Thyroid gland (tissue), 4 donors: ENCODE data around the gene LAMA3. TPM values are rescaled to one million over a fixed set of nuclear protein-coding genes. Genes with fewer than 3 reads are reported as not detected.

Experiments
- DNase-seq, 2 donors: peaks; one replicate each; pipeline ENCODE4 v3.0.0-alpha.2; 2019
- H3K27ac ChIP-seq, 3 donors: fragments of 200-600 bp; sonication (generic); 1 replicate in 2 of 3; 2 replicates in 1 of 3; pipeline ENCODE4 v1.5.1; 2016 to 2019; ENCODE audit warnings: mild to moderate bottlenecking in 1 of 3, moderate library complexity in 1 of 3
- H3K27me3 ChIP-seq: fragments of 200-600 bp; sonication (generic); one replicate; pipeline ENCODE4 v1.5.1; 2019
- H3K36me3 ChIP-seq, 2 donors: fragments of 200-600 bp; sonication (generic); one replicate each; pipeline ENCODE4 v1.5.1; 2016 to 2019
- H3K4me1 ChIP-seq, 2 donors: fragments of 200-600 bp; sonication (generic); one replicate each; pipeline ENCODE4 v1.5.1; 2017 to 2019
- H3K4me3 ChIP-seq, 3 donors: fragments of 200-600 bp; sonication (generic); replicated peaks in 1 of 3; 1 replicate in 2 of 3; 2 replicates in 1 of 3; pipeline ENCODE4 v1.5.1; 2016; ENCODE audit warnings: mild to moderate bottlenecking in 1 of 3
- H3K9me3 ChIP-seq: fragments of 200-600 bp; sonication (generic); one replicate; pipeline ENCODE4 v1.5.1; 2017
- POLR2A ChIP-seq, 2 donors: fragments of 450-650 bp; IDR thresholded peaks; one replicate each; pipeline ENCODE4 v1.6.1; 2017; ENCODE audit warnings: antibody characterized with exemption in 2 of 2, mild to moderate bottlenecking in 2 of 2, moderate library complexity in 1 of 2
- WGBS, 2 donors: methylation state at CpG; one replicate each; pipeline ENCODE4 v1.1.5; 2017; 5-methylcytosine and 5-hydroxymethylcytosine counted together
- intact Hi-C: fragments of 100-400 bp; cut with DNase I; formaldehyde crosslinking; loops from one replicate; pipeline ENCODE4 v1.15.1; 2023
- total RNA-seq, 4 donors: library from RNA; depleted of rRNA; stranded (reverse); fragments of >200 nt; gene quantifications; one replicate each; pipeline ENCODE4 v1.2.3, GENCODE V29; 2016
- TF ChIP-seq, protein P1 (sequence below), 6 experiments: fragments of 200-600 bp in 3 of 6; fragments of 450-650 bp in 3 of 6; sonication (generic) in 3 of 6; IDR thresholded peaks; one replicate each; pipeline ENCODE4 v1.5.1; 2016 to 2019; ENCODE audit warnings: antibody characterized with exemption in 6 of 6, mild to moderate bottlenecking in 2 of 6, inconsistent platforms in 1 of 6, moderate library complexity in 1 of 6

LAMA3 gene
- total RNA-seq, 4 donors from 2014 or later, result 7.5 to 12.1 (median 8.9) TPM

DNA sequence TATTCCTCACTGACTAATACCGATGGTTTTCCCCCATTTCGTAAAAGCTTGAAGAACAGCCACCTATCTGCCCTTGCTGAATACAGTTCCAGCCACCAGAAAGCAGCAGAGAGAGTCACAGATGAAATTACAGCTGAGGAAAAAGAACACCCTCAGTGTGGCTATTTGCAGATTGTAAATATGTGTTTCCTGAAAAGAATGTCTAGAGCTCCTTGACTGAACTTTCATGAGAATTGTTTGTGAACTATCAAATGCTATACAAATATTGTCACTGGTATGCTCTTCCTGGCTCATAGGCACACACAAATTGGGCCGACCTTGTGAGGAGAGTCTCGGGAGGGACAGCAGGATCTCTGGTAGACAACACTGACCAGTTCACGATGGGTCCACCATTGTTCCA lies 267.2 kb downstream of the LAMA3 start:
- intact Hi-C loops, result no loop called here
- TF ChIP-seq, protein P1, sequence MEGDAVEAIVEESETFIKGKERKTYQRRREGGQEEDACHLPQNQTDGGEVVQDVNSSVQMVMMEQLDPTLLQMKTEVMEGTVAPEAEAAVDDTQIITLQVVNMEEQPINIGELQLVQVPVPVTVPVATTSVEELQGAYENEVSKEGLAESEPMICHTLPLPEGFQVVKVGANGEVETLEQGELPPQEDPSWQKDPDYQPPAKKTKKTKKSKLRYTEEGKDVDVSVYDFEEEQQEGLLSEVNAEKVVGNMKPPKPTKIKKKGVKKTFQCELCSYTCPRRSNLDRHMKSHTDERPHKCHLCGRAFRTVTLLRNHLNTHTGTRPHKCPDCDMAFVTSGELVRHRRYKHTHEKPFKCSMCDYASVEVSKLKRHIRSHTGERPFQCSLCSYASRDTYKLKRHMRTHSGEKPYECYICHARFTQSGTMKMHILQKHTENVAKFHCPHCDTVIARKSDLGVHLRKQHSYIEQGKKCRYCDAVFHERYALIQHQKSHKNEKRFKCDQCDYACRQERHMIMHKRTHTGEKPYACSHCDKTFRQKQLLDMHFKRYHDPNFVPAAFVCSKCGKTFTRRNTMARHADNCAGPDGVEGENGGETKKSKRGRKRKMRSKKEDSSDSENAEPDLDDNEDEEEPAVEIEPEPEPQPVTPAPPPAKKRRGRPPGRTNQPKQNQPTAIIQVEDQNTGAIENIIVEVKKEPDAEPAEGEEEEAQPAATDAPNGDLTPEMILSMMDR (IDR thresholded peaks at IDR 0.05), result no peak
- TF ChIP-seq POLR2A (IDR thresholded peaks at IDR 0.05), result no peak
- Histone ChIP-seq H3K4me3 (no peak overlapping the region), H3K4me1 (peaks cover 0 to 4% of the 10 kb centered on the region in 2 donors), H3K27ac (no peak overlapping the region), H3K27me3 (no peaks in the 10 kb centered on the region), H3K9me3 (no peaks in the 10 kb centered on the region), H3K36me3 (no peaks in the 10 kb centered on the region)
- DNase-seq, result no peak
- WGBS, 2 donors, result 90% methylated on average over 5 of the region's 5 CpGs

DNA sequence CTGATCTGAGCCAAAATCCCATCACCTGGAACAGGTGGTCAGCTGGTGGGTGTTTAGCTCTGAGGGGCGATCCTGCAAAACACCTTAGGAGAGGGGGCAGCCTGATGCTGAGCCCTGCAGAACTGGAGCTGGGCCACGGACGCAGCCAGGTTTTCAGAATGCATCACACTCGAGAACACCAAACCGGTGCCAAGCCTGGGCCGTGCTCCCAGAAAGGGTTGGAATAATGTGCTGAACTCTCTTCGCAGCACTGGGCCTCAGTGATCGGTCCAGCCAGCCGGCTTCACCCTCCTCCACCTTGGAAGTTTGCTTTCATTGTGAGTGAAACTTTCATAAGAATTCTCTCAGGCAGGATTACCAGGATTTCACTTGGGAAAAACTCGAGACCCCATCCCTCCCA lies 268.8 kb downstream of the LAMA3 start:
- Histone ChIP-seq H3K4me1 (peaks cover 0 to 5% of the 10 kb centered on the region in 2 donors), H3K4me3 (no peak overlapping the region), H3K27me3 (peaks cover 5% of the 10 kb centered on the region), H3K9me3 (no peaks in the 10 kb centered on the region), H3K36me3 (no peaks in the 10 kb centered on the region), H3K27ac (no peak overlapping the region)
- WGBS, 2 donors, result 14 to 63% methylated on average over 8 to 10 of the region's 10 CpGs
- TF ChIP-seq, protein P1 (IDR thresholded peaks at IDR 0.05), result no peak
- no peak for TF ChIP-seq POLR2A (IDR thresholded peaks at IDR 0.05)
- peak; percentile 76 to 88 for DNase-seq
- intact Hi-C loops, result no loop called here

DNA sequence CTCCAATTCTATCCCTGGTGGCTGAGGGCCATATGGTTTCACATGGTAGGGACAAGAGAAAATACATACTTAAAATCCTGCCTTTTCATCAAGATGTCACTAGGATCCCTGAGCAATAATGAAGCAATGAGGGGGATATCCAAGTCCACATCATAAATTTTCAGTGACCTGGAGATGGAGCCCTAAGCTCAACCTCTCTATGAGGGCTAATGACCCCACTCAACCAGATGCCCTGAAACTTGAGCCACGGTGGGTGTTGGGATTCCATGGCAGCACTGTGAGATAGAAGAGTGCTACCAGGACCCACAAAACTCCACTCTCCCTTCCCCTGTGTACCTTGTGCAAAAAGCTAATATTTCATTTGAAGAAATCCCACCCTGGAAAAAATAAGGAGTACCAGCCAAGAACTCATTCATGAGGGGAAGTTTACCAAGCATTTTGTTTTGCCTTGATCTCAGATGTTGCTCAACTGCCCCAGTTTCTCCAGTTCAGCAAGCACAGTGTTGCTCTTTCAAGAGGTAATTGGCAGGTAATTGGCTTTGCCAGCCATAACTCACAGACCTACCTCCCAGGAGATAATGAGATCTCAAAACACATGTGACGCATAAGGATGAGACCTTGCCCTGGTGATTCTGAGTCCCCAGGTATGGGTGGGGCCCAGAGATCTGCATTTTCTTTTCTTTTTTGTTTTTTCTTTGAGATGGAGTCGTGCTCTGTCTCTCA lies 274.4 kb downstream of the LAMA3 start:
- intact Hi-C loops, result no loop called here
- H3K4me1 ChIP-seq, result peaks cover 15 to 17% of the 10 kb centered on the region in 2 donors
- peak; percentile 48 to 63 for DNase-seq
- no peaks in the 10 kb centered on the region for H3K9me3 ChIP-seq
- no peak overlapping the region for H3K4me3 ChIP-seq
- TF ChIP-seq, protein P1 (IDR thresholded peaks at IDR 0.05), result no peak
- TF ChIP-seq POLR2A (IDR thresholded peaks at IDR 0.05), result no peak
- no peaks in the 10 kb centered on the region for H3K36me3 ChIP-seq
- WGBS, 2 donors, result 41 to 43% methylated on average over 3 of the region's 3 CpGs
- H3K27me3 ChIP-seq, result peaks cover 5% of the 10 kb centered on the region
- H3K27ac ChIP-seq, result peak overlapping the region in 1 of 3 donors; percentile 15

DNA sequence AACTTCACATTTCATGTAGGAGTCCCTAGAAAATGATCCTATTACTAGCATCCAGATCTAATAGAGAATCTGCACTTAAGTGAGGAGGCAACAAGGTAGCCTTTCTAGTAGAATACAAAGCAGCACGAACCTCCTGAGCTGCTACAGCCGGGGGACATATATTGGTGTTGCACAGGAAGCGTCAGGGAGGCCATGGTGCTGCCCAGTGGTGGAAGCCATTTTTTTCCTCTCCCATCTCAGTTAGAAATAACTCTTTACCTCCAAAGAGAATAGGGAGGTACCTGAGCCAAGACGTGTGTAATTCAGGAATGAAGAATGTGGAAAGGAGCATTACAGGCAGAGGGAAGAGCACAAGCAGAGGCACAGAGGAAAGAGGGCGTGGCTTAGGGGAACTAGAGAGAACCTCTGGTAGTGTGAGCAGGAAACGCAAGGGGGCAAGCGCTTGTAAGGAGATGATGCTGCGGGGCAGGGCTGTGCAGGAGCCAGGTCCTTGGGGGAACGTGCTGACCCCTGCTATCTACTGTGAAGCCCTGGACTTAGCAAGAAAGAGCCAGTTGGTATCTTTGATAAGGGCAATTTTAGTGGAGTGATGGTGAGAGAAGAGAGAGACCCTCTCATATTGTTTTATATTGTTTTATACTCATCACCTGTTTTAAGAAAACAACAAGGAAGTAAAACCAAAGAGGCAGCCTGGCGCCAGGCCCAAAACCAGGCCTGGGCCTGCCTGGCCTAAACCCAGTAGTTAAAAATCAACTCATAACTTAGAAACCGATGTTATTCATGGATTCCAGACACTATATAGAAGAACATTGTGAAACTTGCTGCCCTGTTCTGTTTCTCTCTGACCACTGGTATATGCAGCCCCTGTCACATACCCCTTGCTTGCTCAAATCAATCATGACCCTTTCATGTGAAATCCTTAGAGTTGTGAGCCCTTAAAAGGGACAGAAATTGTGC lies 275.3 kb downstream of the LAMA3 start:
- 89 to 92% methylated on average over 11 of the region's 11 CpGs for WGBS, 2 donors
- H3K4me1 ChIP-seq, result peaks cover 15 to 18% of the 10 kb centered on the region in 2 donors
- H3K27ac ChIP-seq, result no peak overlapping the region
- TF ChIP-seq POLR2A (IDR thresholded peaks at IDR 0.05), result no peak
- TF ChIP-seq, protein P1 (IDR thresholded peaks at IDR 0.05), result no peak
- no peak overlapping the region for H3K4me3 ChIP-seq
- no peaks in the 10 kb centered on the region for H3K9me3 ChIP-seq
- no peak for DNase-seq
- H3K36me3 ChIP-seq, result no peaks in the 10 kb centered on the region
- intact Hi-C loops, result no loop called here
- peaks cover 5% of the 10 kb centered on the region for H3K27me3 ChIP-seq
